Measurements from ENCODE around the gene EPHA1.

GRCh38 chr7:143375298-143376034 lies 33.2 kb downstream of the EPHA1 start:
- TF ChIP-seq, protein P1, sequence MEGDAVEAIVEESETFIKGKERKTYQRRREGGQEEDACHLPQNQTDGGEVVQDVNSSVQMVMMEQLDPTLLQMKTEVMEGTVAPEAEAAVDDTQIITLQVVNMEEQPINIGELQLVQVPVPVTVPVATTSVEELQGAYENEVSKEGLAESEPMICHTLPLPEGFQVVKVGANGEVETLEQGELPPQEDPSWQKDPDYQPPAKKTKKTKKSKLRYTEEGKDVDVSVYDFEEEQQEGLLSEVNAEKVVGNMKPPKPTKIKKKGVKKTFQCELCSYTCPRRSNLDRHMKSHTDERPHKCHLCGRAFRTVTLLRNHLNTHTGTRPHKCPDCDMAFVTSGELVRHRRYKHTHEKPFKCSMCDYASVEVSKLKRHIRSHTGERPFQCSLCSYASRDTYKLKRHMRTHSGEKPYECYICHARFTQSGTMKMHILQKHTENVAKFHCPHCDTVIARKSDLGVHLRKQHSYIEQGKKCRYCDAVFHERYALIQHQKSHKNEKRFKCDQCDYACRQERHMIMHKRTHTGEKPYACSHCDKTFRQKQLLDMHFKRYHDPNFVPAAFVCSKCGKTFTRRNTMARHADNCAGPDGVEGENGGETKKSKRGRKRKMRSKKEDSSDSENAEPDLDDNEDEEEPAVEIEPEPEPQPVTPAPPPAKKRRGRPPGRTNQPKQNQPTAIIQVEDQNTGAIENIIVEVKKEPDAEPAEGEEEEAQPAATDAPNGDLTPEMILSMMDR (IDR thresholded peaks at IDR 0.05) = no peak
- no peak for TF ChIP-seq POLR2A (IDR thresholded peaks at IDR 0.05)

Data from tibial nerve (tissue), 3 donors.